ENCODE data around the gene RNF144A. TPM values are rescaled to one million over a fixed set of nuclear protein-coding genes. Genes with fewer than 3 reads are reported as not detected.

RNF144A gene
- total and polyA plus RNA-seq, 2 experiments from 2014 or later: 2.8 to 14.7 TPM

DNA sequence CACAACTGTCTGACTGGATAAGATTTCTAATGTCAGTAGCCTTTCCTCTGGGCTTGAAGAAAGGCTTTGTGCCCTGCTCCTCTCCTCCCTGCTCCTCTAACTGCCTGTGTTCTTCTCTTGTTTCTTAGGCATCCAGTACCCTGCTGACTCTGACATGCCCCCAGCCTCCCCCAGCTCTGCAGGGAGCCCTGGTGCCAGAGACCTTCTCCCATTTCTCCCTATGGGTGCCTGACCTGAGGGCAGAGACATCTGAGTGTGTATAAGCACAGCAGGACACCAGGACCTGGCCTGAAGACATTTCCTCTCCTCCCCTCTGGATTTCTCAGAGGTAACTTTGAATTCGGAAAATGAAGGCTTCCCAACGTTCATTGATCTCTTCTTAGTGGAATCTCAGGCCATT lies 23.6 kb downstream of the RNF144A start (continued):
- no peak; the same call in 1 of the 2 replicates for TF ChIP-seq ZNF462 (CRISPR knock-in tag; IDR thresholded peaks at IDR 0.05)
- no peak for TF ChIP-seq ZNF331 (CRISPR knock-in tag; IDR thresholded peaks at IDR 0.05; ENCODE audit: low read depth)

- no peak overlapping the region for H3K27ac Mint-ChIP-seq
- no peak for DNase-seq (ENCODE audit: low spot score)
- TF ChIP-seq STAT1 (IDR thresholded peaks at IDR 0.05; ENCODE audit: unreplicated experiment): no peak
- TF ChIP-seq, protein P1, sequence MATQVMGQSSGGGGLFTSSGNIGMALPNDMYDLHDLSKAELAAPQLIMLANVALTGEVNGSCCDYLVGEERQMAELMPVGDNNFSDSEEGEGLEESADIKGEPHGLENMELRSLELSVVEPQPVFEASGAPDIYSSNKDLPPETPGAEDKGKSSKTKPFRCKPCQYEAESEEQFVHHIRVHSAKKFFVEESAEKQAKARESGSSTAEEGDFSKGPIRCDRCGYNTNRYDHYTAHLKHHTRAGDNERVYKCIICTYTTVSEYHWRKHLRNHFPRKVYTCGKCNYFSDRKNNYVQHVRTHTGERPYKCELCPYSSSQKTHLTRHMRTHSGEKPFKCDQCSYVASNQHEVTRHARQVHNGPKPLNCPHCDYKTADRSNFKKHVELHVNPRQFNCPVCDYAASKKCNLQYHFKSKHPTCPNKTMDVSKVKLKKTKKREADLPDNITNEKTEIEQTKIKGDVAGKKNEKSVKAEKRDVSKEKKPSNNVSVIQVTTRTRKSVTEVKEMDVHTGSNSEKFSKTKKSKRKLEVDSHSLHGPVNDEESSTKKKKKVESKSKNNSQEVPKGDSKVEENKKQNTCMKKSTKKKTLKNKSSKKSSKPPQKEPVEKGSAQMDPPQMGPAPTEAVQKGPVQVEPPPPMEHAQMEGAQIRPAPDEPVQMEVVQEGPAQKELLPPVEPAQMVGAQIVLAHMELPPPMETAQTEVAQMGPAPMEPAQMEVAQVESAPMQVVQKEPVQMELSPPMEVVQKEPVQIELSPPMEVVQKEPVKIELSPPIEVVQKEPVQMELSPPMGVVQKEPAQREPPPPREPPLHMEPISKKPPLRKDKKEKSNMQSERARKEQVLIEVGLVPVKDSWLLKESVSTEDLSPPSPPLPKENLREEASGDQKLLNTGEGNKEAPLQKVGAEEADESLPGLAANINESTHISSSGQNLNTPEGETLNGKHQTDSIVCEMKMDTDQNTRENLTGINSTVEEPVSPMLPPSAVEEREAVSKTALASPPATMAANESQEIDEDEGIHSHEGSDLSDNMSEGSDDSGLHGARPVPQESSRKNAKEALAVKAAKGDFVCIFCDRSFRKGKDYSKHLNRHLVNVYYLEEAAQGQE (IDR thresholded peaks at IDR 0.05; ENCODE audit: unreplicated experiment): no peak
- no peak for TF ChIP-seq CREB1 (CRISPR knock-in tag; IDR thresholded peaks at IDR 0.05; ENCODE audit: low read depth)
These were observed 24.3 kb downstream of the RNF144A start for GRCh38 chr2:6941299-6942046.

More at GRCh38 chr2:6941299-6942046, 24.3 kb downstream of the RNF144A start:
- Histone ChIP-seq H3K36me3 (ENCODE audit: insufficient read depth) (no peaks in the 10 kb centered on the region), H3K27ac (ENCODE audit: low read depth) (no peak overlapping the region), H2AFZ (no peak overlapping the region), H3K27me3 (ENCODE audit: insufficient read depth) (no peaks in the 10 kb centered on the region), H3K4me3 (no peak overlapping the region), H3K4me1 (ENCODE audit: insufficient read depth) (peaks cover 34% of the 10 kb centered on the region), H3K79me2 (replicated peaks; ENCODE audit: insufficient read depth) (no peaks in the 10 kb centered on the region), H4K20me1 (replicated peaks; ENCODE audit: insufficient read depth) (no peaks in the 10 kb centered on the region), H3F3A (replicated peaks; ENCODE audit: low read depth) (no peaks in the 10 kb centered on the region), H3K9me2 (ENCODE audit: insufficient read depth) (no peaks in the 10 kb centered on the region), H3K4me2 (peak overlapping the region; percentile 36; the same call in 1 of the 2 replicates)
- H3K36me3 Mint-ChIP-seq (ENCODE audit: low read depth): peaks cover 23% of the 10 kb centered on the region
- H3K9me3 Mint-ChIP-seq: no peaks in the 10 kb centered on the region; the same call in 1 of the 3 replicates
- H3K4me1 Mint-ChIP-seq: peaks cover 34% of the 10 kb centered on the region
- H3K27me3 Mint-ChIP-seq (ENCODE audit: insufficient read depth, low read depth, poor library complexity): peaks cover 8% of the 10 kb centered on the region
- H3K4me3 Mint-ChIP-seq: no peak overlapping the region
- no peak for ATAC-seq
